Peyer's patch (tissue), 4 donors: ENCODE data around the gene SLC7A14. TPM values are rescaled to one million over a fixed set of nuclear protein-coding genes. Genes with fewer than 3 reads are reported as not detected.

Source experiments
- DNase-seq, 3 donors: peaks; one replicate each; pipeline ENCODE4 v3.0.0-alpha.2; 2017 to 2019
- H3K27ac ChIP-seq, 4 donors: fragments of 200-600 bp; sonication (generic); one replicate each; pipeline ENCODE4 v1.5.1; 2016 to 2019
- H3K27me3 ChIP-seq, 2 donors: fragments of 200-600 bp; sonication (generic); one replicate each; pipeline ENCODE4 v1.5.1; 2019
- H3K36me3 ChIP-seq, 3 donors: fragments of 200-600 bp; sonication (generic); one replicate each; pipeline ENCODE4 v1.5.1; 2016 to 2019
- H3K4me1 ChIP-seq, 4 donors: fragments of 200-600 bp; sonication (generic); one replicate each; pipeline ENCODE4 v1.5.1; 2016 to 2019
- H3K4me3 ChIP-seq, 4 donors: fragments of 200-600 bp; sonication (generic); 1 replicate in 3 of 4; 2 replicates in 1 of 4; pipeline ENCODE4 v1.5.1; 2016 to 2019; ENCODE audit warnings: mild to moderate bottlenecking in 1 of 4
- H3K9me3 ChIP-seq, 4 donors: fragments of 200-600 bp; sonication (generic); one replicate each; pipeline ENCODE4 v1.5.1; 2016 to 2019; ENCODE audit warnings: mild to moderate bottlenecking in 1 of 4
- POLR2A ChIP-seq, 2 donors: fragments of 450-650 bp; IDR thresholded peaks; one replicate each; pipeline ENCODE4 v1.5.1; 2017; ENCODE audit warnings: antibody characterized with exemption in 2 of 2, mild to moderate bottlenecking in 2 of 2, moderate library complexity in 2 of 2
- total RNA-seq, 4 donors: library from RNA; depleted of rRNA; stranded (reverse); fragments of >200 nt; gene quantifications; one replicate each; pipeline ENCODE4 v1.1.0, GENCODE V29; 2016
- TF ChIP-seq, protein P1 (sequence below), 6 experiments: fragments of 450-650 bp in 4 of 6; fragments of 200-600 bp in 2 of 6; sonication (generic) in 1 of 6; IDR thresholded peaks; one replicate each; pipeline ENCODE4 v1.5.1; 2017 to 2019; ENCODE audit warnings: antibody characterized with exemption in 6 of 6, mild to moderate bottlenecking in 3 of 6, moderate library complexity in 1 of 6

SLC7A14 gene
- total RNA-seq, 4 donors from 2014 or later: 0.18 to 0.40 (median 0.38) TPM; not detected in 1

DNA sequence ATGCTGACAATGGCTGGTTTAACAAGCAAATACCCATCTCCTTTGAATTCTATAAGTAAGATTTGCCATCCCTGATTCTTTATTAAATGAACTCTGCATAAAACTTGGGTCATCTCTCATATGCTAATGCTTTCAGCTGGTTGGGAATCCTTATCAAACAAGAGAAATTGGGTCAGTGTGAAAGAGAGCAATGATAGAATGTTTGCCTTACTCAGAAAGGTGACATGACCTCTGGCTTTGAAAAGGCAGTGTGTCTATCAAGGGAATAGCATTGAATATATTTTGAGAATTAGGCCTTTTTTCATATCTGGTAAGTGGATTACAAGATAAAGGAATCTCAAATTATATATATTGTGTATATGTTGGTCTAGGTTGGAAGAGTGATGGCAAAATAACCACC is 8.7 kb upstream of the SLC7A14 start:
- Histone ChIP-seq H3K4me1 (no peaks in the 10 kb centered on the region), H3K36me3 (no peaks in the 10 kb centered on the region), H3K4me3 (no peak overlapping the region), H3K9me3 (no peaks in the 10 kb centered on the region), H3K27me3 (no peaks in the 10 kb centered on the region), H3K27ac (no peak overlapping the region)
- TF ChIP-seq, protein P1, sequence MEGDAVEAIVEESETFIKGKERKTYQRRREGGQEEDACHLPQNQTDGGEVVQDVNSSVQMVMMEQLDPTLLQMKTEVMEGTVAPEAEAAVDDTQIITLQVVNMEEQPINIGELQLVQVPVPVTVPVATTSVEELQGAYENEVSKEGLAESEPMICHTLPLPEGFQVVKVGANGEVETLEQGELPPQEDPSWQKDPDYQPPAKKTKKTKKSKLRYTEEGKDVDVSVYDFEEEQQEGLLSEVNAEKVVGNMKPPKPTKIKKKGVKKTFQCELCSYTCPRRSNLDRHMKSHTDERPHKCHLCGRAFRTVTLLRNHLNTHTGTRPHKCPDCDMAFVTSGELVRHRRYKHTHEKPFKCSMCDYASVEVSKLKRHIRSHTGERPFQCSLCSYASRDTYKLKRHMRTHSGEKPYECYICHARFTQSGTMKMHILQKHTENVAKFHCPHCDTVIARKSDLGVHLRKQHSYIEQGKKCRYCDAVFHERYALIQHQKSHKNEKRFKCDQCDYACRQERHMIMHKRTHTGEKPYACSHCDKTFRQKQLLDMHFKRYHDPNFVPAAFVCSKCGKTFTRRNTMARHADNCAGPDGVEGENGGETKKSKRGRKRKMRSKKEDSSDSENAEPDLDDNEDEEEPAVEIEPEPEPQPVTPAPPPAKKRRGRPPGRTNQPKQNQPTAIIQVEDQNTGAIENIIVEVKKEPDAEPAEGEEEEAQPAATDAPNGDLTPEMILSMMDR (IDR thresholded peaks at IDR 0.05): no peak
- TF ChIP-seq POLR2A (IDR thresholded peaks at IDR 0.05): no peak
- DNase-seq: no peak

- DNase-seq: no peak
- TF ChIP-seq POLR2A (IDR thresholded peaks at IDR 0.05): no peak
- TF ChIP-seq, protein P1 (IDR thresholded peaks at IDR 0.05): no peak
- H3K4me1 ChIP-seq: no peaks in the 10 kb centered on the region
- no peaks in the 10 kb centered on the region for H3K36me3 ChIP-seq
- no peak overlapping the region for H3K27ac ChIP-seq
- H3K27me3 ChIP-seq: no peaks in the 10 kb centered on the region
- H3K4me3 ChIP-seq: no peak overlapping the region
- no peaks in the 10 kb centered on the region for H3K9me3 ChIP-seq
Measured at GRCh38 chr3:170593634-170594033, 7.8 kb upstream of the SLC7A14 start.

- no peaks in the 10 kb centered on the region for H3K9me3 ChIP-seq
- no peak for DNase-seq
- TF ChIP-seq, protein P1 (IDR thresholded peaks at IDR 0.05): no peak
- TF ChIP-seq POLR2A (IDR thresholded peaks at IDR 0.05): no peak
- H3K27ac ChIP-seq: no peak overlapping the region
- H3K36me3 ChIP-seq: no peaks in the 10 kb centered on the region
- peaks cover 0 to 13% (median 0%) of the 10 kb centered on the region in 4 donors for H3K4me1 ChIP-seq
- H3K4me3 ChIP-seq: no peak overlapping the region
- peaks cover 0 to 11% of the 10 kb centered on the region in 2 donors for H3K27me3 ChIP-seq
Measured at GRCh38 chr3:170589113-170589512, 3.2 kb upstream of the SLC7A14 start.

DNA sequence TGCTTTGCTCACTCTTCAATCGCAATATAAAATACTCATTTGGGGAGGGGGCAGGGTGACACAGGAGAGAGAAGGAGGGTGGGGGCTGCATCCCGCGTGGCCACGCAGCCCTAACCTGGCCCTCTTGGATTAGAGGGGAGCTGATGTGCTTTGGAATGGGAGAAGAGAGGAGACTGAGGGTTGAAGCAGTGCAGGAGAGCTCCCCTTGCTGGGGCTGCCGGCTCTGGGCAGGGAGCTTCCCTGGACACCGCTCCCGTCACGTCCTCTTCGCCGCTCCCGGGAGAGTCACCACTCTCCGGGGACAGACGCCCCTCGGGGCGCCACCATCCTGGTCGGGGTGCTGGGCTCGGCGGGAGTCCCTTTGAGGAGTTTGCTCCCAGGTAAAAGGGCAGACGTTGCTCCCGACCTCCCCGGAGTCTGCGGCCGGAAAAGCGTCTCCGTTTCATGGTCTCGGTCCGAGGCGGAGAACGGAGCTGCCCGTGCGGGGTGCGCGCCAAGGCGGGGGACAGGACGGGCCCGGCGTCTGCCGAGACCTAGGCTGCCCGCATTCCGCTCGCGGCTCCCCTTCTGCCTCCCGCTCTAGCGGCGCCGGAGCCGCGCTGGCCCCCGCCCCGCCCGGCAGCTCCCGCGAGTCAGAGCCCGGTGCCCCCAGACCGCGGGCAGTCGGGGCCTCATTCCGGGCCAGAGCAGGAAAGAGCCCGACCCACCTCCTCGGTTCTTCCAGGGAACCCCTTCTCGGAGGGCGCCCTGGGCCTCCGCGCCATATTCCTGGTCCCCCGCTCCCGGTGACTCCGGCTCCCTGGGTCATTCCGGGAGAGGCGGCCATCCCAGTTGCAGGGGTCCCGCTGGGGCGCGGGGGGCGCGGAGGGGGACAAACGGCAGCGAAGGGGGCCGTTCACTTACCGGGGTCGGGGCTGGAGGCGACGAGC is 603 bp downstream of the SLC7A14 start:
- TF ChIP-seq POLR2A (IDR thresholded peaks at IDR 0.05): no peak
- TF ChIP-seq, protein P1 (IDR thresholded peaks at IDR 0.05): no peak
- H3K27ac ChIP-seq: no peak overlapping the region
- DNase-seq: no peak
- peak overlapping the region in 2 of 4 donors; percentile 20 to 35 for H3K4me3 ChIP-seq
- H3K36me3 ChIP-seq: no peaks in the 10 kb centered on the region
- H3K9me3 ChIP-seq: no peaks in the 10 kb centered on the region
- H3K4me1 ChIP-seq: peaks cover 0 to 13% (median 0%) of the 10 kb centered on the region in 4 donors
- peaks cover 0 to 11% of the 10 kb centered on the region in 2 donors for H3K27me3 ChIP-seq

DNA sequence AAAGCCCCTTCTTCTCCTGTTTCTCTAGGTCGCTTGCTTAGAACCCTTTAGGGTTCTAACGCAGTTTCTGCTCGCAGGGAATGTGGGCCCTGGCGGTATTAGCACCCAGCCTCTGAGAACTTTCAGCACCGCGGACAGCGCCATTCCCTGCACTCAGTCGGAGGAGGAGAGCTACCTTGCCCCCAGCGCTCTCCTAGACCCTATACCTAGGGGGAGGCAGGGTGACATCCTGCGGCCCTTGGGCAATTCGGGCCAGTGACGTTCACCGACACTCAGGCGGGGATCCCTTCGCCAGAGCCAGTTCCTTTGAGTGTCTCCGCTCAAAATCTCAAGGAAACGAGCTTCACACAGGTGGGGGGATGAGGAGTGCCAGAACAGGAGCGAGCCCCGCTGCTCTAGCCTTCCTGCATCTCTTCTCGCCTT is 1.3 kb downstream of the SLC7A14 start:
- Histone ChIP-seq H3K27me3 (peaks cover 0 to 11% of the 10 kb centered on the region in 2 donors), H3K9me3 (no peaks in the 10 kb centered on the region), H3K36me3 (no peaks in the 10 kb centered on the region), H3K27ac (no peak overlapping the region), H3K4me1 (peaks cover 0 to 13% (median 0%) of the 10 kb centered on the region in 4 donors), H3K4me3 (no peak overlapping the region)
- peak in 2 of 3 donors; percentile 72 to 74 for DNase-seq
- TF ChIP-seq POLR2A (IDR thresholded peaks at IDR 0.05): no peak
- TF ChIP-seq, protein P1 (IDR thresholded peaks at IDR 0.05): no peak
